ENCODE results near the gene RPRML.

Gene RPRML

GRCh38 chr17:46982577-46982976 is 3.5 kb upstream of the RPRML start:
- H3K27ac ChIP-seq (ENCODE audit: low read length), result no peak overlapping the region
- H3K79me2 ChIP-seq (ENCODE audit: insufficient read depth, low read length), result no peaks in the 10 kb centered on the region
- peaks cover 14% of the 10 kb centered on the region for H3K27me3 ChIP-seq (ENCODE audit: insufficient read depth, low read length, poor library complexity)
- DNase-seq (no peak), ATAC-seq (ENCODE audit: insufficient read depth, low read depth) (no peak)
- TF ChIP-seq EZH2 (IDR thresholded peaks at IDR 0.05; ENCODE audit: borderline replicate concordance, low read depth, low read length, severe bottlenecking) (no peak), CTCF (IDR thresholded peaks at IDR 0.05; ENCODE audit: borderline replicate concordance, extremely low read depth, low read length, poor library complexity, severe bottlenecking) (no peak)
- no peaks in the 10 kb centered on the region for H4K20me1 ChIP-seq (ENCODE audit: insufficient read depth, low read length)
- peaks cover 12% of the 10 kb centered on the region for H3K4me1 ChIP-seq (ENCODE audit: insufficient read depth, low read length)
- H3K36me3 ChIP-seq (ENCODE audit: insufficient read depth, low read length), result no peaks in the 10 kb centered on the region
- H3K4me2 ChIP-seq (ENCODE audit: insufficient read depth, low read length), result no peak overlapping the region
- no peaks in the 10 kb centered on the region for H3K9me3 ChIP-seq (ENCODE audit: insufficient read depth, low read length, severe bottlenecking)
- H3K4me3 ChIP-seq (ENCODE audit: low read depth in 1 of 2, low read length in 2 of 2), result no peak overlapping the region
- no peak overlapping the region for H2AFZ ChIP-seq (ENCODE audit: low read depth, low read length)
- no peak overlapping the region for H3K9ac ChIP-seq (ENCODE audit: low read depth, low read length)

- H2AFZ ChIP-seq (ENCODE audit: low read depth, low read length), result no peak overlapping the region
- peak overlapping the region; percentile 32; the same call in 1 of the 2 replicates for H3K9ac ChIP-seq (ENCODE audit: low read depth, low read length)
- peaks cover 12% of the 10 kb centered on the region for H3K4me1 ChIP-seq (ENCODE audit: insufficient read depth, low read length)
- no peaks in the 10 kb centered on the region for H3K36me3 ChIP-seq (ENCODE audit: insufficient read depth, low read length)
- no peaks in the 10 kb centered on the region for H3K79me2 ChIP-seq (ENCODE audit: insufficient read depth, low read length)
- DNase-seq (no peak), ATAC-seq (ENCODE audit: insufficient read depth, low read depth) (no peak; the same call in 2 of the 3 replicates)
- H3K27ac ChIP-seq (ENCODE audit: low read length), result no peak overlapping the region
- H3K27me3 ChIP-seq (ENCODE audit: insufficient read depth, low read length, poor library complexity), result peaks cover 14% of the 10 kb centered on the region
- H3K4me3 ChIP-seq (ENCODE audit: low read depth in 1 of 2, low read length in 2 of 2), result peak overlapping the region in 1 of 2 experiments; percentile 50; a peak in 2 of 4 replicates
- peak overlapping the region; percentile 61 for H3K4me2 ChIP-seq (ENCODE audit: insufficient read depth, low read length)
- no peak for TF ChIP-seq CTCF (IDR thresholded peaks at IDR 0.05; ENCODE audit: borderline replicate concordance, extremely low read depth, low read length, poor library complexity, severe bottlenecking)
- no peak for TF ChIP-seq EZH2 (IDR thresholded peaks at IDR 0.05; ENCODE audit: borderline replicate concordance, low read depth, low read length, severe bottlenecking)
- no peaks in the 10 kb centered on the region for H4K20me1 ChIP-seq (ENCODE audit: insufficient read depth, low read length)
- H3K9me3 ChIP-seq (ENCODE audit: insufficient read depth, low read length, severe bottlenecking), result no peaks in the 10 kb centered on the region
These were observed 435 bp downstream of the RPRML start for GRCh38 chr17:46978489-46979146.

GRCh38 chr17:46977750-46978488 is 1.1 kb downstream of the RPRML start:
- DNase-seq (no peak), ATAC-seq (ENCODE audit: insufficient read depth, low read depth) (no peak)
- H3K36me3 ChIP-seq (ENCODE audit: insufficient read depth, low read length), result no peaks in the 10 kb centered on the region
- TF ChIP-seq CTCF (IDR thresholded peaks at IDR 0.05; ENCODE audit: borderline replicate concordance, extremely low read depth, low read length, poor library complexity, severe bottlenecking) (no peak), EZH2 (IDR thresholded peaks at IDR 0.05; ENCODE audit: borderline replicate concordance, low read depth, low read length, severe bottlenecking) (no peak)
- no peak overlapping the region for H3K27ac ChIP-seq (ENCODE audit: low read length)
- no peaks in the 10 kb centered on the region for H3K9me3 ChIP-seq (ENCODE audit: insufficient read depth, low read length, severe bottlenecking)
- H3K4me1 ChIP-seq (ENCODE audit: insufficient read depth, low read length), result peaks cover 12% of the 10 kb centered on the region
- H2AFZ ChIP-seq (ENCODE audit: low read depth, low read length), result no peak overlapping the region
- H3K9ac ChIP-seq (ENCODE audit: low read depth, low read length), result no peak overlapping the region
- H3K79me2 ChIP-seq (ENCODE audit: insufficient read depth, low read length), result no peaks in the 10 kb centered on the region
- peaks cover 14% of the 10 kb centered on the region for H3K27me3 ChIP-seq (ENCODE audit: insufficient read depth, low read length, poor library complexity)
- H3K4me2 ChIP-seq (ENCODE audit: insufficient read depth, low read length), result no peak overlapping the region
- no peaks in the 10 kb centered on the region for H4K20me1 ChIP-seq (ENCODE audit: insufficient read depth, low read length)
- H3K4me3 ChIP-seq (ENCODE audit: low read depth in 1 of 2, low read length in 2 of 2), result no peak overlapping the region

Data from DND-41 (cell line).